NCI-H69 (cell line): ENCODE data around the gene PGBD5.
"Not testable (repeated sequence)": the region's sequence is repeated elsewhere in the genome, so short reads cannot be mapped to it uniquely, and the experiment has no call there.

ENCODE experiments used
- DNase-seq: peaks from one replicate; lab custom pipeline; 2025; lab: John Stamatoyannopoulos, UW

PGBD5 gene

GRCh38 chr1:230426246-230427093 lies at the start of gene PGBD5:
Gene PGBD5 (minus strand): TSS chr1:230426332. CDS start chr1:230425928, 404 bp downstream.
- peak; percentile 97 for DNase-seq

- not testable (repeated sequence) for DNase-seq
Observed at GRCh38 chr1:230474924-230475323, 48.8 kb upstream of the PGBD5 start.

- not testable (repeated sequence) for DNase-seq
Observed at GRCh38 chr1:230470750-230471149, 44.6 kb upstream of the PGBD5 start.

GRCh38 chr1:230469271-230469670 lies 43.1 kb upstream of the PGBD5 start:
- DNase-seq: no peak

GRCh38 chr1:230465691-230466090 lies 39.6 kb upstream of the PGBD5 start:
- peak; percentile 33 for DNase-seq

GRCh38 chr1:230464671-230465070 lies 38.5 kb upstream of the PGBD5 start:
- DNase-seq: no peak

- DNase-seq: no peak
Observed at GRCh38 chr1:230463760-230464159, 37.6 kb upstream of the PGBD5 start.

- no peak for DNase-seq
Observed at GRCh38 chr1:230463326-230463725, 37.2 kb upstream of the PGBD5 start.

GRCh38 chr1:230459465-230459864 lies 33.3 kb upstream of the PGBD5 start:
- peak; percentile 85 for DNase-seq

- no peak for DNase-seq
Observed at GRCh38 chr1:230458509-230458908, 32.4 kb upstream of the PGBD5 start.

- peak; percentile 18 for DNase-seq
Observed at GRCh38 chr1:230456478-230456877, 30.3 kb upstream of the PGBD5 start.

- no peak for DNase-seq
Observed at GRCh38 chr1:230455291-230455690, 29.2 kb upstream of the PGBD5 start.

- DNase-seq: no peak
Observed at GRCh38 chr1:230453377-230453776, 27.2 kb upstream of the PGBD5 start.

- peak; percentile 84 for DNase-seq
Observed at GRCh38 chr1:230441183-230442029, 15.3 kb upstream of the PGBD5 start.

- DNase-seq: no peak
Observed at GRCh38 chr1:230435108-230435507, 9.0 kb upstream of the PGBD5 start.

GRCh38 chr1:230431527-230431926 lies 5.4 kb upstream of the PGBD5 start:
- DNase-seq: no peak

- no peak for DNase-seq
Observed at GRCh38 chr1:230430499-230430898, 4.4 kb upstream of the PGBD5 start.

- DNase-seq: no peak
Observed at GRCh38 chr1:230429067-230429735, 3.1 kb upstream of the PGBD5 start.

- peak; percentile 34 for DNase-seq
Observed at GRCh38 chr1:230427981-230428380, 1.8 kb upstream of the PGBD5 start.

GRCh38 chr1:230427094-230427876 lies 1.2 kb upstream of the PGBD5 start:
- no peak for DNase-seq

GRCh38 chr1:230425252-230426091 lies 660 bp downstream of the PGBD5 start:
- DNase-seq: peak; percentile 73
